GM18499 (cell line): ENCODE measurements around the gene GP2.

ENCODE experiments used
- ATAC-seq: cut with Tn5 transposase; IDR thresholded peaks from one replicate; pipeline ENCODE4 v1.9.1; 2021; ENCODE audit warnings: moderate number of reproducible peaks; ENCODE audit not compliant: insufficient read depth, unreplicated experiment

The GP2 gene

GRCh38 chr16:20308266-20308665, 19.0 kb downstream of the GP2 start:
- no peak for ATAC-seq

- ATAC-seq: no peak
These were observed 19.5 kb downstream of the GP2 start for GRCh38 chr16:20307791-20308190.

- ATAC-seq: no peak
These were observed 20.1 kb downstream of the GP2 start for GRCh38 chr16:20307240-20307671.

GRCh38 chr16:20306401-20306800, 20.9 kb downstream of the GP2 start:
- ATAC-seq: no peak

- ATAC-seq: no peak
These were observed 24.3 kb downstream of the GP2 start for GRCh38 chr16:20303012-20303411.

GRCh38 chr16:20302389-20302788, 24.9 kb downstream of the GP2 start:
- no peak for ATAC-seq

- no peak for ATAC-seq
These were observed 25.5 kb downstream of the GP2 start for GRCh38 chr16:20301840-20302239.

- ATAC-seq: no peak
These were observed 26.8 kb downstream of the GP2 start for GRCh38 chr16:20300312-20301097.

- ATAC-seq: no peak
These were observed 28.9 kb downstream of the GP2 start for GRCh38 chr16:20298452-20298851.

GRCh38 chr16:20291208-20292206, 35.8 kb downstream of the GP2 start:
- ATAC-seq: no peak

GRCh38 chr16:20289571-20289970, 37.7 kb downstream of the GP2 start:
- ATAC-seq: no peak

- ATAC-seq: no peak
These were observed 41.3 kb downstream of the GP2 start for GRCh38 chr16:20285993-20286499.

- ATAC-seq: no peak
These were observed 47.1 kb downstream of the GP2 start for GRCh38 chr16:20280259-20280658.

GRCh38 chr16:20271893-20272292, 55.4 kb downstream of the GP2 start:
- ATAC-seq: no peak

- ATAC-seq: no peak
These were observed 58.9 kb downstream of the GP2 start for GRCh38 chr16:20268409-20268808.

GRCh38 chr16:20265019-20265418, 62.3 kb downstream of the GP2 start:
- ATAC-seq: no peak

- ATAC-seq: no peak
These were observed 64.0 kb downstream of the GP2 start for GRCh38 chr16:20263138-20263855.

GRCh38 chr16:20262248-20262647, 65.1 kb downstream of the GP2 start:
- no peak for ATAC-seq

- no peak for ATAC-seq
These were observed 66.9 kb downstream of the GP2 start for GRCh38 chr16:20260215-20261009.
